ENCODE data around the gene HCRTR1.
A peak's percentile ranks its signal among the peaks of the same experiment; 100 is the strongest.

Gene HCRTR1

DNA sequence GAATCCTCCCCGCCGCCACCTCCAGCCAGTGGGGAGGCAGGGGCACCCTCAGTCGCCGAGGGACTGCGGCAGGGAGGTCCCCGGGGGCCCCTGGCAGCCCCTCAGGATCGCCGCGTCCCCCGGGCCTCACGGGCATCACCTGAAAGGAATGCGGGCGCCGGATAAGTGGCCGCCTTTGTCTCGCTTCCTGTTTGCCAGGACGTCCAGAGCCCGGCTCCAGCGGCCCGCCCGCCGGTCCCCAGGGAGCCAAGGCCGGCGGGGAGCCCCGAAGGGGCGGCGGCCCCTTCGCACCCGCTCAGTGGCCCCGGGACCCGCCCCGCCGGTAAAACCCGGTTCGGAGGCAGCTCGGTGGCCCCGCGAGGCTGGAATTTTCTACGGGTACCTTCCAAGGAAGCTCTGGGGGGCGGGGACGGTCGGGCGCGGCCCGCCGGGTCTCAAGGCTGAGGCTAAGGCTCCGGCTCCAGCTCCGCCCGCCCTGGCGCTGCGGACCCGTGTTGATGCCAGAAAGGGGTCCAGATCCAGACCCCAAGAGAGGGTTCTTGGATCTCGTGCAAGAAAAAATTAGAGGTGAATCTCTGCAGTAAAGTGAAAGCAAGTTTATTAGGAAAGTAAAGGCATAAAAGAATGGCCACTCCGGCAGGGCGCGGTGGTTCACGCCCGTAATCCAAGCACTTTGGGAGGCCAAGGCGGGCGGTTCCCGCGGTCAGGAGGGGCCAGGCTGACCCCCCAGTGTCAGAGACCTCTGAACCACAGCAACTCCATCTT lies 28.6 kb upstream of the HCRTR1 start:
- TF ChIP-seq, protein P1, sequence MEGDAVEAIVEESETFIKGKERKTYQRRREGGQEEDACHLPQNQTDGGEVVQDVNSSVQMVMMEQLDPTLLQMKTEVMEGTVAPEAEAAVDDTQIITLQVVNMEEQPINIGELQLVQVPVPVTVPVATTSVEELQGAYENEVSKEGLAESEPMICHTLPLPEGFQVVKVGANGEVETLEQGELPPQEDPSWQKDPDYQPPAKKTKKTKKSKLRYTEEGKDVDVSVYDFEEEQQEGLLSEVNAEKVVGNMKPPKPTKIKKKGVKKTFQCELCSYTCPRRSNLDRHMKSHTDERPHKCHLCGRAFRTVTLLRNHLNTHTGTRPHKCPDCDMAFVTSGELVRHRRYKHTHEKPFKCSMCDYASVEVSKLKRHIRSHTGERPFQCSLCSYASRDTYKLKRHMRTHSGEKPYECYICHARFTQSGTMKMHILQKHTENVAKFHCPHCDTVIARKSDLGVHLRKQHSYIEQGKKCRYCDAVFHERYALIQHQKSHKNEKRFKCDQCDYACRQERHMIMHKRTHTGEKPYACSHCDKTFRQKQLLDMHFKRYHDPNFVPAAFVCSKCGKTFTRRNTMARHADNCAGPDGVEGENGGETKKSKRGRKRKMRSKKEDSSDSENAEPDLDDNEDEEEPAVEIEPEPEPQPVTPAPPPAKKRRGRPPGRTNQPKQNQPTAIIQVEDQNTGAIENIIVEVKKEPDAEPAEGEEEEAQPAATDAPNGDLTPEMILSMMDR (IDR thresholded peaks at IDR 0.05) = no peak

DNA sequence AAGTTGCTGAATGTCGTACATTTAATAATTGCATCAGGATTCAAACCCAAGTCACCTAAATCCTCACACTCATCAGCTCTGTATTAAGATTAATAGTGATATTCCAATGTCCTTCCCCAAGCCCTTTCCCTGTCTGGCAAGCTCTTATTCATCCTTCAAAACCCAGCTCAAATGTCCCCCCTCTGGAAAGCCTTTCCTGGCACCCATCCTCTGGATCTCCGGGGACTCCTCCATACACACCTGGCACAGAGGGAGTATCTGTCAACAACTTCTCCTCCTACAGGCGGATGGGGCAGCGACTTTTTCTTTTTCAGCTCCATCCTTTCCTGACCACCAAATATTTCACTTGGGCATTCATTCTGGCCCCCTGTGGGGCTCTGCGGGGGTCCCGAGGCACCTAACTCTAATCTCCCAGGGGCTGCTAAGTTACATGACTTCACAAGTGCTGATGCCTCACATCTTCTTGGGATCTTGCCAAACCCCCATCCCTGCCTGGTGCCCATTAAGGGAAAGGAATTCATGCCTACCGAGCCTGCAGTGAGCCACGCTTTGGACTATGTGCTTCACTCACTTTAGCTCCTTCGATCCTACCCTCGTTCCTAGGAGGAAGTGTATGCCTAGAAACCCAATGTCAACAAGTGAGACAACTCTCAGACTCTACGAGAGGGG lies 25.9 kb upstream of the HCRTR1 start:
- TF ChIP-seq, protein P1 (IDR thresholded peaks at IDR 0.05) = no peak

DNA sequence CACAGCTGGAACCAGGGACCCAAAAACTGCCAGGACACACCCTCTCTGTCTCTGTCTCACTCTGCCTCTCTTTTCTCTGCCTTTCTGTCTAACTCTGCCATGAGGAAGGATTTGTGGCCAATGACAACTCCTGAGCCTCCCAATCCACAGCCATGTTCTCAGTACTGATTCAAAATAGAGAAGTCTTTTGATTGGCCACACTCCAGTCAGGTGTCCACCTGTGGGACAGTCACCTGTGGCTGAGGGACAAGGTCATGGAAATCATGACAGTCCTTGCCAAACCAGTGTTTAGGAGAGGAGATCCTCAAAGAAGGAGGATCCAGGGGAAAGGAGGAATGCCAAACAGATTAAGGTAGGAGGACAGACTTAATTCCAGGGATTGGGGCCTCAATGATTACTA lies 25.4 kb upstream of the HCRTR1 start:
- TF ChIP-seq, protein P1 (IDR thresholded peaks at IDR 0.05) = no peak

DNA sequence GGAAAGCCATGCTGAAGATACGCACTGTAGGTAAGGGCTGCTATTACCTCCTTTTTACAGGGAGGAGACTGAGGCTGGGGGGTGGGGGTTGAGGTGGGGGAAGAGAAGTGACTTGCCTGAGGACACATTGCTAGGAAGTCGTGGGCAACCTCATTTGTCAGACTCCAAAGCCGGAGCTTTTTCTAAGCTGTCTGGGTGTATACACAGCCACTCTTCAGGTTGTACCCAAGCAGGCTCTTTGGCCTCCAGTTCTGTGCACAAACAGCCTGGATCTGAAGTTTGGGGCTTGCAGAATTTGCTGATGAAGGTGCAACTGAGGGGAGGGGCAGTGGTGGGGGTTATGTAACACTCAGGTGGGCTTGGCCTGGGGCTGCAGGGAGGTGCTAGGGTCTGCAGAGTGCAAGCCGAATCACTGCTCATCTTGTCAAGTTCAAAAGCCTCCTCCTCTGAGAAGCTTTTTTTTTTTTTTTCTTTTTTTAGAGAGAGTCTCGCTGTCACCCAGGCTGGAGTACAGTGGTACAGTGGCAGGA lies 24.3 kb upstream of the HCRTR1 start:
- TF ChIP-seq, protein P1 (IDR thresholded peaks at IDR 0.05) = no peak

DNA sequence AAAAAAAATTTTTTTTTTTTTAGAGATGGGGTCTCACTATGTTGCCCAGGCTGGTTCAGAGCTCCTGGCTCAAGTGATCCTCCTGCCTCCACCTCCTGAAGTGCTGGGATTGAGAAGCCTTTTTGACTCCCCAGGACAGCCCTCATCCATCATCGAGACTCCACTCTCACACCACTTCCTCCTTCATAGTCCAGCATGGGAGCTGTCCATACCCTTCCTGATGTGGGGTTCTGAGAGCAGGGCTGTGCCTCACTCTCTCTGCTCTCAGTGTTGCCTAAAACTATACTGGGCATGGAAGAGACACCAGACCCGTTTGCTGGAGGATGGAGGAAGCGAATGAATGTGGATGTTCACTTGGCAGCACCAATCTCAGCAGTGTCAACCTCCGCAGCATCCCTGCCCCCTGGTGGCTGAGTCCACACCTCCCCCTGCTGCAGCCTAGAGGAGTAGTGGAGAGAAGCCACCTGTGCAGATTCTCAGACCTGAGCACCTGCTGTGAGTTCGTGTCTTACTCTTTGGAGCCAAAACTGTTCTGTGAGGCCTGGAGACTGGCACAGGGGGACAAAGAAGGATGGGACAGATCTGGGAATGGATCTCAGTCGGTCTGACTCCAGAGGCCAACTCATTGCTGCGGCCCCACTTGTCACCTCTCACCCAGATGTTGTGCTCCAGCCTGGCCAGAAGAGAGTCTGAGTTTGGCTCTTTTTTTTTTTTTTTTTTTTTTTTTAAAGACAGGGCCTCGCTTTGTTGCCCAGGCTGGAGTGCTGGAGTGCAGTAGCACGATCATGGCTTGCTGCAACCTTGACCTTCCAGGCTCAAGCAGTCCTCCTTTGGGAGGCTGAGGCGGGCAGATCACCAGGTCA lies 23.5 kb upstream of the HCRTR1 start:
- TF ChIP-seq, protein P1 (IDR thresholded peaks at IDR 0.05) = peak; percentile 87

DNA sequence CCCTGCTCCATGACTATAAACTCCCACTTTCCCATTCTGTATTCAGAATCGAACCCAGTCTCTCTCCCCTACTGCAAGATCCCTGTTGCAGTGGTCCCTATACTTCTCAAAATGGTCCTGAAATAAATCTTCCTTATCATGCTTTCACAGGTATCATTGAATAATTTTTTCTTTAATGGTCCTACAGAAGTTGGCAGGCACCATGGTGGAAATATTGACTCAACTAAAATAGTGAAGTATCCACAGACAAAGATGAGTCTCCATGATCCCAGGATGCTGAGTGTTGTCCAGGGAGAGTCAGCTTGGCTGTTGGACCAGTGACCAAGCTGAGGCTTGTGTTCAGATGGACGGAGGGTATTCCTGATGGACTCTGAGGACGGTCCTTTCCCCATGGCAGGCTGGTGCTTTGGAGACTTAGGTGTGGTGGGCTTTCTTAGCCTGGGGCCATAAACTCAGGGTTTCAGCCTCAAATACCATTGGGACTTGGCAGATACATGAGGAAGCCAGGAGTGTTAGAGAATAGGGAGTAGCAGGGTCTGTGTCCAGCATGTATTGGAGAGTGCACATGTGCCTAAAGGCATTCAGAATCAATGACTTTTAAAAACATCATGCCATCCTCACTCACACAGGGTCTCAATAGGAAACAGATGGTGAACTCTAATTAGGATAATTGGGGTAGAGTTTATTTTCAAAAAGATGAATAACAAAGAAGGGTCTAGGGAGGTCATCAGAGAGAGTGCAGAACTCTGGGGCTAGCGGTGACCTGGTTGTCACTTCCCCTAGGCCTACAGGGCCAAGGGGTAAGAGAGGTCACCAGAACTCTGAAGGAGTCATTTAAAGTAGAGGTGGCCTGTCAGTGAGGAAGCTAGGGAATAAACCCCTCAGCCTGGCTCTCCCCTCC lies 21.4 kb upstream of the HCRTR1 start:
- TF ChIP-seq, protein P1 (IDR thresholded peaks at IDR 0.05) = no peak
